HG03103 (cell line): ENCODE data around the gene GRM7.

Experiments
- ATAC-seq: cut with Tn5 transposase; IDR thresholded peaks from one replicate; pipeline ENCODE4 v1.9.1; 2021; ENCODE audit warnings: low read depth; ENCODE audit not compliant: unreplicated experiment

Gene GRM7

GRCh38 chr3:7215706-7216105 lies 354.8 kb downstream of the GRM7 start:
- ATAC-seq, result no peak

GRCh38 chr3:7226393-7226792 lies 365.5 kb downstream of the GRM7 start:
- ATAC-seq, result no peak

- ATAC-seq, result no peak
Measured at GRCh38 chr3:7238565-7239295, 377.8 kb downstream of the GRM7 start.

- no peak for ATAC-seq
Measured at GRCh38 chr3:7241584-7242302, 380.8 kb downstream of the GRM7 start.

- ATAC-seq, result no peak
Measured at GRCh38 chr3:7242303-7242635, 381.4 kb downstream of the GRM7 start.

- no peak for ATAC-seq
Measured at GRCh38 chr3:7249493-7250076, 388.7 kb downstream of the GRM7 start.

- ATAC-seq, result no peak
Measured at GRCh38 chr3:7254251-7254650, 393.3 kb downstream of the GRM7 start.

- no peak for ATAC-seq
Measured at GRCh38 chr3:7260975-7261374, 400.1 kb downstream of the GRM7 start.

- no peak for ATAC-seq
Measured at GRCh38 chr3:7263347-7264195, 402.7 kb downstream of the GRM7 start.

- no peak for ATAC-seq
Measured at GRCh38 chr3:7264196-7264526, 403.2 kb downstream of the GRM7 start.

- no peak for ATAC-seq
Measured at GRCh38 chr3:7265736-7266135, 404.8 kb downstream of the GRM7 start.

GRCh38 chr3:7266551-7266950 lies 405.6 kb downstream of the GRM7 start:
- no peak for ATAC-seq

- ATAC-seq, result no peak
Measured at GRCh38 chr3:7270731-7271130, 409.8 kb downstream of the GRM7 start.

- no peak for ATAC-seq
Measured at GRCh38 chr3:7271631-7272030, 410.7 kb downstream of the GRM7 start.

GRCh38 chr3:7272203-7272602 lies 411.3 kb downstream of the GRM7 start:
- ATAC-seq, result no peak

GRCh38 chr3:7275396-7275795 lies 414.5 kb downstream of the GRM7 start:
- no peak for ATAC-seq

GRCh38 chr3:7280318-7280717 lies 419.4 kb downstream of the GRM7 start:
- ATAC-seq, result no peak

GRCh38 chr3:7282988-7283387 lies 422.1 kb downstream of the GRM7 start:
- no peak for ATAC-seq

- ATAC-seq, result no peak
Measured at GRCh38 chr3:7285505-7285904, 424.6 kb downstream of the GRM7 start.

- no peak for ATAC-seq
Measured at GRCh38 chr3:7288133-7288532, 427.2 kb downstream of the GRM7 start.

- no peak for ATAC-seq
Measured at GRCh38 chr3:7289121-7289520, 428.2 kb downstream of the GRM7 start.
